Measurements from ENCODE around the gene COL4A1. TPM values are rescaled to one million over a fixed set of nuclear protein-coding genes. Genes with fewer than 3 reads are reported as not detected.

COL4A1 gene
- polyA plus RNA-seq, 1 of the 3 experiments (the other 2 are of a cell fraction) = 30.3 TPM

GRCh38 chr13:110277357-110277975 is 29.5 kb downstream of the COL4A1 start:
- no peak for TF ChIP-seq NFIC (IDR thresholded peaks at IDR 0.05; ENCODE audit: borderline replicate concordance)
- TF ChIP-seq EP300 (IDR thresholded peaks at IDR 0.05; ENCODE audit: borderline replicate concordance in 1 of 2, low read depth in 1 of 2, low read length in 1 of 2) = no peak
- no peak for TF ChIP-seq RCOR1 (IDR thresholded peaks at IDR 0.05; ENCODE audit: low read length)
- TF ChIP-seq GATA2 (CRISPR knock-in tag; IDR thresholded peaks at IDR 0.05) = no peak
- no peak for TF ChIP-seq MXI1 (IDR thresholded peaks at IDR 0.05; ENCODE audit: low read depth, low read length)
- no peak for TF ChIP-seq FOXJ3 (CRISPR knock-in tag; IDR thresholded peaks at IDR 0.05)
- no peak for TF ChIP-seq RXRA (IDR thresholded peaks at IDR 0.05; ENCODE audit: borderline replicate concordance, low read depth)
- TF ChIP-seq RAD21 (IDR thresholded peaks at IDR 0.05; ENCODE audit: low read length) = no peak
- TF ChIP-seq GABPA (IDR thresholded peaks at IDR 0.05; ENCODE audit: low read depth) = no peak
- no peak for TF ChIP-seq ELF1 (IDR thresholded peaks at IDR 0.05)
- TF ChIP-seq JUND (IDR thresholded peaks at IDR 0.05) = no peak
- TF ChIP-seq FOSL2 (IDR thresholded peaks at IDR 0.05; ENCODE audit: borderline replicate concordance, low read depth) = no peak
- no peak for TF ChIP-seq CTCF (IDR thresholded peaks at IDR 0.05)
- TF ChIP-seq CHD2 (IDR thresholded peaks at IDR 0.05; ENCODE audit: low read length, partially characterized antibody) = no peak
- no peak overlapping the region for H3K27ac ChIP-seq (ENCODE audit: low read depth in 2 of 2, low read length in 1 of 2)
- CTCF ChIA-PET = interaction anchor here (0.9 to 1.6 kb wide), 4 partner anchors 19 to 134 kb away, joined by 3 to 4 read pairs (median 3); no protein-coding TSS in a partner anchor
- H3K36me3 ChIP-seq (replicated peaks in 1 of 2; ENCODE audit: control insufficient read depth in 1 of 2, insufficient read depth in 2 of 2, low read length in 1 of 2) = peaks cover 0 to 9% of the 10 kb centered on the region in 2 experiments
- H3K27me3 ChIP-seq (ENCODE audit: insufficient read depth) = no peaks in the 10 kb centered on the region
- H3K9me2 ChIP-seq = no peaks in the 10 kb centered on the region
- no peak overlapping the region for H2AFZ ChIP-seq (ENCODE audit: low read depth)
- DNase-seq = no peak
- POLR2A ChIA-PET = no interaction called here
- H3K9ac ChIP-seq = no peak overlapping the region
- H3F3A ChIP-seq (replicated peaks; ENCODE audit: insufficient read depth) = peaks cover 6% of the 10 kb centered on the region
- H4K20me1 ChIP-seq (ENCODE audit: insufficient read depth) = peaks cover 48% of the 10 kb centered on the region; the same call in 1 of the 2 replicates
- no peak overlapping the region for H3K4me2 ChIP-seq
- no peak overlapping the region for H3K4me3 ChIP-seq (ENCODE audit: low read depth in 2 of 2, low read length in 1 of 2)
- peaks cover 100% of the 10 kb centered on the region for H3K79me2 ChIP-seq (ENCODE audit: insufficient read depth)
- 67% methylated on average over 5 of the region's 5 CpGs for WGBS (ENCODE audit: low lambda C conversion rate)
- peaks cover 0 to 8% of the 10 kb centered on the region in 2 experiments; a peak in 2 of 4 replicates for H3K4me1 ChIP-seq (ENCODE audit: control insufficient read depth in 1 of 2, insufficient read depth in 2 of 2, low read depth in 1 of 2, low read length in 1 of 2)
- no peaks in the 10 kb centered on the region for H3K9me3 ChIP-seq

DNA sequence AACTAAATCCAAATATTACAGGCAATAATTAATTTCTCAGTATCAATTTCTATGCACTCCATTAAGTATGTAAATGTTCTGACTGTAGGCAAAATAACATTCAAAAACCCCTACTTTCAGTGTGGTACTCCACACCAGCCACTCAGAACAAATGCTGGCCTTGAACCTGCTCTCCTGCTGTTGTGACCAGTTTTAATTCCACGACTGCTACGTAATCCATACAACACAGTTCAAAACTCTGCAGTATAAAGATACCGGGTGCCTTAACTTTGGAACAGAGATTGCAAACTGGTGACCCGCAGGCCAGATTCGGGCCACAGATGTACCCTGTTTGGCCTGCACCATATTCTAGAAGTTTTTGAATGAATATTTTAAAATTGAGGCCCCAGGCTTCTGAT is 30.4 kb downstream of the COL4A1 start:
- peaks cover 46% of the 10 kb centered on the region; the same call in 1 of the 2 replicates for H4K20me1 ChIP-seq (ENCODE audit: insufficient read depth)
- DNase-seq = no peak
- H3K9me3 ChIP-seq = no peaks in the 10 kb centered on the region
- WGBS (ENCODE audit: low lambda C conversion rate) = 97% methylated on average over 5 of the region's 5 CpGs
- no peaks in the 10 kb centered on the region for H3K9me2 ChIP-seq
- H3K9ac ChIP-seq = no peak overlapping the region
- H3K27ac ChIP-seq (ENCODE audit: low read depth in 2 of 2, low read length in 1 of 2) = no peak overlapping the region
- H3K36me3 ChIP-seq (replicated peaks in 1 of 2; ENCODE audit: control insufficient read depth in 1 of 2, insufficient read depth in 2 of 2, low read length in 1 of 2) = peaks cover 0 to 9% of the 10 kb centered on the region in 2 experiments
- no peak overlapping the region for H2AFZ ChIP-seq (ENCODE audit: low read depth)
- peaks cover 100% of the 10 kb centered on the region for H3K79me2 ChIP-seq (ENCODE audit: insufficient read depth)
- ChIA-PET CTCF (interaction anchor here (0.9 to 1.6 kb wide), 3 partner anchors 20 to 135 kb away, joined by 3 to 4 read pairs (median 3); no protein-coding TSS in a partner anchor), POLR2A (no interaction called here)
- no peaks in the 10 kb centered on the region for H3K27me3 ChIP-seq (ENCODE audit: insufficient read depth)
- H3K4me3 ChIP-seq (ENCODE audit: low read depth in 2 of 2, low read length in 1 of 2) = no peak overlapping the region
- H3K4me1 ChIP-seq (ENCODE audit: control insufficient read depth in 1 of 2, insufficient read depth in 2 of 2, low read depth in 1 of 2, low read length in 1 of 2) = peaks cover 0 to 8% of the 10 kb centered on the region in 2 experiments; a peak in 2 of 4 replicates
- H3F3A ChIP-seq (replicated peaks; ENCODE audit: insufficient read depth) = peaks cover 6% of the 10 kb centered on the region
- H3K4me2 ChIP-seq = no peak overlapping the region
- TF ChIP-seq USF2 (IDR thresholded peaks at IDR 0.05; ENCODE audit: borderline replicate concordance, low read depth, low read length) (no peak), RXRA (IDR thresholded peaks at IDR 0.05; ENCODE audit: borderline replicate concordance, low read depth) (no peak), EP300 (IDR thresholded peaks at IDR 0.05; ENCODE audit: borderline replicate concordance in 1 of 2, low read depth in 1 of 2, low read length in 1 of 2) (no peak), FOSL2 (IDR thresholded peaks at IDR 0.05; ENCODE audit: borderline replicate concordance, low read depth) (no peak), GATA2 (CRISPR knock-in tag; IDR thresholded peaks at IDR 0.05) (no peak), JUND (IDR thresholded peaks at IDR 0.05) (no peak)
- TF ChIP-seq, protein P1, sequence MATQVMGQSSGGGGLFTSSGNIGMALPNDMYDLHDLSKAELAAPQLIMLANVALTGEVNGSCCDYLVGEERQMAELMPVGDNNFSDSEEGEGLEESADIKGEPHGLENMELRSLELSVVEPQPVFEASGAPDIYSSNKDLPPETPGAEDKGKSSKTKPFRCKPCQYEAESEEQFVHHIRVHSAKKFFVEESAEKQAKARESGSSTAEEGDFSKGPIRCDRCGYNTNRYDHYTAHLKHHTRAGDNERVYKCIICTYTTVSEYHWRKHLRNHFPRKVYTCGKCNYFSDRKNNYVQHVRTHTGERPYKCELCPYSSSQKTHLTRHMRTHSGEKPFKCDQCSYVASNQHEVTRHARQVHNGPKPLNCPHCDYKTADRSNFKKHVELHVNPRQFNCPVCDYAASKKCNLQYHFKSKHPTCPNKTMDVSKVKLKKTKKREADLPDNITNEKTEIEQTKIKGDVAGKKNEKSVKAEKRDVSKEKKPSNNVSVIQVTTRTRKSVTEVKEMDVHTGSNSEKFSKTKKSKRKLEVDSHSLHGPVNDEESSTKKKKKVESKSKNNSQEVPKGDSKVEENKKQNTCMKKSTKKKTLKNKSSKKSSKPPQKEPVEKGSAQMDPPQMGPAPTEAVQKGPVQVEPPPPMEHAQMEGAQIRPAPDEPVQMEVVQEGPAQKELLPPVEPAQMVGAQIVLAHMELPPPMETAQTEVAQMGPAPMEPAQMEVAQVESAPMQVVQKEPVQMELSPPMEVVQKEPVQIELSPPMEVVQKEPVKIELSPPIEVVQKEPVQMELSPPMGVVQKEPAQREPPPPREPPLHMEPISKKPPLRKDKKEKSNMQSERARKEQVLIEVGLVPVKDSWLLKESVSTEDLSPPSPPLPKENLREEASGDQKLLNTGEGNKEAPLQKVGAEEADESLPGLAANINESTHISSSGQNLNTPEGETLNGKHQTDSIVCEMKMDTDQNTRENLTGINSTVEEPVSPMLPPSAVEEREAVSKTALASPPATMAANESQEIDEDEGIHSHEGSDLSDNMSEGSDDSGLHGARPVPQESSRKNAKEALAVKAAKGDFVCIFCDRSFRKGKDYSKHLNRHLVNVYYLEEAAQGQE (IDR thresholded peaks at IDR 0.05; ENCODE audit: low read depth, low read length) = no peak
- TF ChIP-seq, protein P2, sequence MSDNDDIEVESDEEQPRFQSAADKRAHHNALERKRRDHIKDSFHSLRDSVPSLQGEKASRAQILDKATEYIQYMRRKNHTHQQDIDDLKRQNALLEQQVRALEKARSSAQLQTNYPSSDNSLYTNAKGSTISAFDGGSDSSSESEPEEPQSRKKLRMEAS (IDR thresholded peaks at IDR 0.05; ENCODE audit: low read depth) = no peak
- TF ChIP-seq, protein P3, sequence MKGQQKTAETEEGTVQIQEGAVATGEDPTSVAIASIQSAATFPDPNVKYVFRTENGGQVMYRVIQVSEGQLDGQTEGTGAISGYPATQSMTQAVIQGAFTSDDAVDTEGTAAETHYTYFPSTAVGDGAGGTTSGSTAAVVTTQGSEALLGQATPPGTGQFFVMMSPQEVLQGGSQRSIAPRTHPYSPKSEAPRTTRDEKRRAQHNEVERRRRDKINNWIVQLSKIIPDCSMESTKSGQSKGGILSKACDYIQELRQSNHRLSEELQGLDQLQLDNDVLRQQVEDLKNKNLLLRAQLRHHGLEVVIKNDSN (IDR thresholded peaks at IDR 0.05; ENCODE audit: borderline replicate concordance, low read depth) = no peak
